ENCODE data around the gene ZNF865. TPM values are rescaled to one million over a fixed set of nuclear protein-coding genes. Genes with fewer than 3 reads are reported as not detected.

ZNF865 gene
- total RNA-seq, 2 experiments from 2014 or later = 3.0 to 11.3 TPM

DNA sequence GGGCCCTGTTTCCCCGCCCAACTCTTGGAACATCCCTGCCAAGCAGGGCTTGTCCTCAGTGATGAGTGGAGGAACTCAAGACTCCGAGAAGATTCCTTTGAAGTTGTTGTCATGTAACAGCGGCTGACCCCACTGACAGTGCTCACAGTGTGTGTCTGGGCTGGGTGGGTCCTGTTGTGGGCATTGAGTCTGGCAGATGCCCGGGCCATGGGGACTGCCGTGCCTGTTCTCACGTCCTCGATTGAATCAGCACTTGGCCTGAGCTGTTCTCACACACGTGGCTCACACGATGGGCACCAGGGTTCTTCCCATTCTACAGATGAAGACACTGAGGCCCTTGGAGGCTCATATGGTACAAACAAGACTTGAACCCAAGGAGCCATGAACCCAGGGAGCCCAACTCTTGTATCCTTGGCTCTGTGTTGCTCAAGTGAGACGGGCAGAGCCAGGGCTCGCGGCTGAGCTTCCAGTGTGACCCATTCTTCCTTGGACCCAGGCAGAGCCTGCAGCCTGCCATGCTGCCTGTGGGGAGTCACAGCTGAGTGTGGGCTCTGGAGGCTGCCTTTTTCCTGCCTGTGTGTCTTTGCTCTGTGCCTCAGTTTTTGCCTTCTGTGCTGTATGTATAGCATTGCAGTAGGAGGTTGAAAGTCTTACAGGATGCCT is 61.0 kb downstream of the ZNF865 start:
- POLR2A ChIA-PET = no interaction called here
- H3K4me2 ChIP-seq (ENCODE audit: low read length) = no peak overlapping the region
- no peaks in the 10 kb centered on the region for H3K9me3 ChIP-seq (ENCODE audit: low read length)
- H3K36me3 ChIP-seq (ENCODE audit: insufficient read depth, low read length) = peaks cover 97% of the 10 kb centered on the region
- BruUV-seq (replicated peaks) = no TSS peak
- no peak for TF ChIP-seq EZH2phosphoT487 (IDR thresholded peaks at IDR 0.05; ENCODE audit: borderline replicate concordance, low read depth, low read length)
- TF ChIP-seq, protein P1, sequence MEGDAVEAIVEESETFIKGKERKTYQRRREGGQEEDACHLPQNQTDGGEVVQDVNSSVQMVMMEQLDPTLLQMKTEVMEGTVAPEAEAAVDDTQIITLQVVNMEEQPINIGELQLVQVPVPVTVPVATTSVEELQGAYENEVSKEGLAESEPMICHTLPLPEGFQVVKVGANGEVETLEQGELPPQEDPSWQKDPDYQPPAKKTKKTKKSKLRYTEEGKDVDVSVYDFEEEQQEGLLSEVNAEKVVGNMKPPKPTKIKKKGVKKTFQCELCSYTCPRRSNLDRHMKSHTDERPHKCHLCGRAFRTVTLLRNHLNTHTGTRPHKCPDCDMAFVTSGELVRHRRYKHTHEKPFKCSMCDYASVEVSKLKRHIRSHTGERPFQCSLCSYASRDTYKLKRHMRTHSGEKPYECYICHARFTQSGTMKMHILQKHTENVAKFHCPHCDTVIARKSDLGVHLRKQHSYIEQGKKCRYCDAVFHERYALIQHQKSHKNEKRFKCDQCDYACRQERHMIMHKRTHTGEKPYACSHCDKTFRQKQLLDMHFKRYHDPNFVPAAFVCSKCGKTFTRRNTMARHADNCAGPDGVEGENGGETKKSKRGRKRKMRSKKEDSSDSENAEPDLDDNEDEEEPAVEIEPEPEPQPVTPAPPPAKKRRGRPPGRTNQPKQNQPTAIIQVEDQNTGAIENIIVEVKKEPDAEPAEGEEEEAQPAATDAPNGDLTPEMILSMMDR (conservative IDR thresholded peaks at IDR 0.05; ENCODE audit: low read length) = no peak
- no peak for DNase-seq (ENCODE audit: low spot score)
- H3K9me2 ChIP-seq (ENCODE audit: insufficient read depth, low read length) = no peaks in the 10 kb centered on the region
- no peak overlapping the region for H2AFZ ChIP-seq (ENCODE audit: low read length)
- CTCF ChIA-PET (ENCODE audit: unreplicated experiment) = no interaction called here
- peaks cover 5% of the 10 kb centered on the region; the same call in 1 of the 2 replicates for H4K20me1 ChIP-seq (ENCODE audit: insufficient read depth, low read length)
- peaks cover 2% of the 10 kb centered on the region for H3K4me1 ChIP-seq (ENCODE audit: insufficient read depth, low read length, poor library complexity, severe bottlenecking)
- peaks cover 28% of the 10 kb centered on the region; the same call in 1 of the 2 replicates for H3K79me2 ChIP-seq (ENCODE audit: insufficient read depth, low read depth, low read length)
- intact Hi-C loops (cut with micrococcal nuclease; ENCODE audit: unreplicated experiment) = no loop called here
- H3K27ac ChIP-seq (ENCODE audit: low read depth, low read length, poor library complexity, severe bottlenecking) = no peak overlapping the region
- H3K4me3 ChIP-seq (ENCODE audit: low read depth, low read length, poor library complexity, severe bottlenecking) = no peak overlapping the region

Other genes starting within 250 kb of the ZNF865 start
- not detected in 2 replicates for gene GARIN5B, start 242.4 kb upstream of the ZNF865 start, total RNA-seq (2014; rRNA removed; shearing (Covaris generic))
- gene GARIN5B, start 242.4 kb upstream of the ZNF865 start, total RNA-seq (2022) = not detected in 2 replicates
- 0.32 TPM in 1 of 2 replicates, not detected in the other for gene IL11, start 235.2 kb upstream of the ZNF865 start, total RNA-seq (2014; rRNA removed; shearing (Covaris generic))
- 0.46 and 0.55 TPM in 2 replicates for gene IL11, start 235.2 kb upstream of the ZNF865 start, total RNA-seq (2022)
- not detected in 2 replicates for gene TMEM190, start 228.8 kb upstream of the ZNF865 start, total RNA-seq (2014; rRNA removed; shearing (Covaris generic))
- not detected in 2 replicates for gene TMEM190, start 228.8 kb upstream of the ZNF865 start, total RNA-seq (2022)
- 2.6 and 2.7 TPM in 2 replicates for gene TMEM238, start 221.4 kb upstream of the ZNF865 start, total RNA-seq (2014; rRNA removed; shearing (Covaris generic))
- gene TMEM238, start 221.4 kb upstream of the ZNF865 start, total RNA-seq (2022) = 6.5 and 7.1 TPM in 2 replicates
- 847 and 872 TPM in 2 replicates for gene RPL28, start 219.7 kb upstream of the ZNF865 start, total RNA-seq (2014; rRNA removed; shearing (Covaris generic))
- 2,656 and 3,234 TPM in 2 replicates for gene RPL28, start 219.7 kb upstream of the ZNF865 start, total RNA-seq (2022)
- 682 and 848 TPM in 2 replicates for gene UBE2S, start 197.9 kb upstream of the ZNF865 start, total RNA-seq (2014; rRNA removed; shearing (Covaris generic))
- gene UBE2S, start 197.9 kb upstream of the ZNF865 start, total RNA-seq (2022) = 285 and 321 TPM in 2 replicates
- gene SHISA7, start 162.3 kb upstream of the ZNF865 start, total RNA-seq (2014; rRNA removed; shearing (Covaris generic)) = not detected in 2 replicates
- gene SHISA7, start 162.3 kb upstream of the ZNF865 start, total RNA-seq (2022) = not detected in 2 replicates
- 89.5 and 115 TPM in 2 replicates for gene ISOC2, start 144.0 kb upstream of the ZNF865 start, total RNA-seq (2014; rRNA removed; shearing (Covaris generic))
- gene ISOC2, start 144.0 kb upstream of the ZNF865 start, total RNA-seq (2022) = 37.0 and 37.7 TPM in 2 replicates
- not detected in 2 replicates for gene C19orf85, start 140.9 kb upstream of the ZNF865 start, total RNA-seq (2014; rRNA removed; shearing (Covaris generic))
- gene C19orf85, start 140.9 kb upstream of the ZNF865 start, total RNA-seq (2022) = not detected in 2 replicates
- gene ZNF628, start 129.0 kb upstream of the ZNF865 start, total RNA-seq (2014; rRNA removed; shearing (Covaris generic)) = 1.8 and 5.2 TPM in 2 replicates
- 8.6 and 10.6 TPM in 2 replicates for gene ZNF628, start 129.0 kb upstream of the ZNF865 start, total RNA-seq (2022)
- 29.1 and 33.2 TPM in 2 replicates for gene NAT14, start 120.5 kb upstream of the ZNF865 start, total RNA-seq (2014; rRNA removed; shearing (Covaris generic))
- gene NAT14, start 120.5 kb upstream of the ZNF865 start, total RNA-seq (2022) = 24.2 and 28.3 TPM in 2 replicates
- 0.23 and 0.50 TPM in 2 replicates for gene SSC5D, start 117.2 kb upstream of the ZNF865 start, total RNA-seq (2014; rRNA removed; shearing (Covaris generic))
- gene SSC5D, start 117.2 kb upstream of the ZNF865 start, total RNA-seq (2022) = 1.7 and 2.7 TPM in 2 replicates
- not detected in 2 replicates for gene SBK2, start 68.5 kb upstream of the ZNF865 start, total RNA-seq (2014; rRNA removed; shearing (Covaris generic))
- not detected in 2 replicates for gene SBK2, start 68.5 kb upstream of the ZNF865 start, total RNA-seq (2022)
- gene SBK3, start 60.1 kb upstream of the ZNF865 start, total RNA-seq (2014; rRNA removed; shearing (Covaris generic)) = not detected in 2 replicates
- gene SBK3, start 60.1 kb upstream of the ZNF865 start, total RNA-seq (2022) = 0.34 and 0.68 TPM in 2 replicates
- 4.1 and 6.1 TPM in 2 replicates for gene ZNF579, start 24.8 kb upstream of the ZNF865 start, total RNA-seq (2014; rRNA removed; shearing (Covaris generic))
- gene ZNF579, start 24.8 kb upstream of the ZNF865 start, total RNA-seq (2022) = 11.1 and 11.6 TPM in 2 replicates
- 6.0 and 6.8 TPM in 2 replicates for gene FIZ1, start 6.1 kb upstream of the ZNF865 start, total RNA-seq (2014; rRNA removed; shearing (Covaris generic))
- 17.1 and 18.0 TPM in 2 replicates for gene FIZ1, start 6.1 kb upstream of the ZNF865 start, total RNA-seq (2022)
- 14.5 and 21.6 TPM in 2 replicates for gene ZNF524, start 5.4 kb upstream of the ZNF865 start, total RNA-seq (2014; rRNA removed; shearing (Covaris generic))
- 9.2 and 12.3 TPM in 2 replicates for gene ZNF524, start 5.4 kb upstream of the ZNF865 start, total RNA-seq (2022)
- 3.4 and 6.6 TPM in 2 replicates for gene ZNF784, start 18.9 kb downstream of the ZNF865 start, total RNA-seq (2014; rRNA removed; shearing (Covaris generic))
- gene ZNF784, start 18.9 kb downstream of the ZNF865 start, total RNA-seq (2022) = 4.0 and 5.4 TPM in 2 replicates
- gene ZNF580, start 35.4 kb downstream of the ZNF865 start, total RNA-seq (2014; rRNA removed; shearing (Covaris generic)) = 17.6 and 24.4 TPM in 2 replicates
- 50.0 and 52.1 TPM in 2 replicates for gene ZNF580, start 35.4 kb downstream of the ZNF865 start, total RNA-seq (2022)
- 26.6 and 44.5 TPM in 2 replicates for gene ZNF581, start 38.0 kb downstream of the ZNF865 start, total RNA-seq (2014; rRNA removed; shearing (Covaris generic))
- 39.7 and 41.8 TPM in 2 replicates for gene ZNF581, start 38.0 kb downstream of the ZNF865 start, total RNA-seq (2022)
- 29.4 and 30.1 TPM in 2 replicates for gene CCDC106, start 42.6 kb downstream of the ZNF865 start, total RNA-seq (2014; rRNA removed; shearing (Covaris generic))
- 29.0 and 30.9 TPM in 2 replicates for gene CCDC106, start 42.6 kb downstream of the ZNF865 start, total RNA-seq (2022)
- 193 and 211 TPM in 2 replicates for gene U2AF2, start 49.4 kb downstream of the ZNF865 start, total RNA-seq (2014; rRNA removed; shearing (Covaris generic))
- 233 and 264 TPM in 2 replicates for gene U2AF2, start 49.4 kb downstream of the ZNF865 start, total RNA-seq (2022)
- gene EPN1, start 69.6 kb downstream of the ZNF865 start, total RNA-seq (2014; rRNA removed; shearing (Covaris generic)) = 40.5 and 46.3 TPM in 2 replicates
- 120 and 121 TPM in 2 replicates for gene EPN1, start 69.6 kb downstream of the ZNF865 start, total RNA-seq (2022)
- 0.21 TPM in 1 of 2 replicates, not detected in the other for gene NLRP9, start 132.8 kb downstream of the ZNF865 start, total RNA-seq (2014; rRNA removed; shearing (Covaris generic))
- 0.17 TPM in 1 of 2 replicates, not detected in the other for gene NLRP9, start 132.8 kb downstream of the ZNF865 start, total RNA-seq (2022)
- gene RFPL4A, start 153.4 kb downstream of the ZNF865 start, total RNA-seq (2014; rRNA removed; shearing (Covaris generic)) = not detected in 2 replicates
- gene RFPL4A, start 153.4 kb downstream of the ZNF865 start, total RNA-seq (2022) = not detected in 2 replicates
- gene RFPL4AL1, start 163.5 kb downstream of the ZNF865 start, total RNA-seq (2014; rRNA removed; shearing (Covaris generic)) = not detected in 2 replicates
- not detected in 2 replicates for gene RFPL4AL1, start 163.5 kb downstream of the ZNF865 start, total RNA-seq (2022)
- gene NLRP11, start 226.4 kb downstream of the ZNF865 start, total RNA-seq (2014; rRNA removed; shearing (Covaris generic)) = 72.9 and 79.3 TPM in 2 replicates
- gene NLRP11, start 226.4 kb downstream of the ZNF865 start, total RNA-seq (2022) = 91.6 and 112 TPM in 2 replicates
- 4.2 and 4.6 TPM in 2 replicates for gene NLRP4, start 230.9 kb downstream of the ZNF865 start, total RNA-seq (2014; rRNA removed; shearing (Covaris generic))
- 3.6 and 4.0 TPM in 2 replicates for gene NLRP4, start 230.9 kb downstream of the ZNF865 start, total RNA-seq (2022)

Data from OCI-LY7 (cell line).